Activated CD8-positive, alpha-beta memory T cell treated with anti-CD3 and anti-CD28 coated beads for 1 hour (primary cell): ENCODE results near the gene CTU2.

Experiments
- DNase-seq, 2 donors: peaks; one replicate each; pipeline ENCODE4 v3.0.0-alpha.2; 2020; ENCODE audit warnings: low read depth in 1 of 2; ENCODE audit errors: extremely low read depth in 1 of 2

CTU2 gene

DNA sequence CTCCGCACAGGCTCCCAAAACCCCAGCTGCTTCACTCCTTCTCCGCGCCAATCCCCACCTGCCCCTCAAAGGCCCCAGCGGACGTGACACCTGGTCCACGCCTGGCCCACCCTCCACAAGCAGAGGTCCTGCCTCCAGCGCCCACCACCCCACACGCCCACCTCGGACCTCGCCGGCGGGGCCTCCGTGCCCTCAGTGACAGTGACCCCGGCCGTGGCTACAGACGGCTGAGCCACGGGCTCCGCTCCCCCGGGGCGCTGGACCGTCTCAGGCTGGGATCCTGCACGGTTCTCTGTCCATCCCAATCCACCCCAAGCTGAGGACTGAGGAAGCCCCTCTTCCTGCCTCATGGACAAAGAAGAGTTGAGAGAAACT is 53.7 kb downstream of the CTU2 start:
- DNase-seq, result no peak

DNA sequence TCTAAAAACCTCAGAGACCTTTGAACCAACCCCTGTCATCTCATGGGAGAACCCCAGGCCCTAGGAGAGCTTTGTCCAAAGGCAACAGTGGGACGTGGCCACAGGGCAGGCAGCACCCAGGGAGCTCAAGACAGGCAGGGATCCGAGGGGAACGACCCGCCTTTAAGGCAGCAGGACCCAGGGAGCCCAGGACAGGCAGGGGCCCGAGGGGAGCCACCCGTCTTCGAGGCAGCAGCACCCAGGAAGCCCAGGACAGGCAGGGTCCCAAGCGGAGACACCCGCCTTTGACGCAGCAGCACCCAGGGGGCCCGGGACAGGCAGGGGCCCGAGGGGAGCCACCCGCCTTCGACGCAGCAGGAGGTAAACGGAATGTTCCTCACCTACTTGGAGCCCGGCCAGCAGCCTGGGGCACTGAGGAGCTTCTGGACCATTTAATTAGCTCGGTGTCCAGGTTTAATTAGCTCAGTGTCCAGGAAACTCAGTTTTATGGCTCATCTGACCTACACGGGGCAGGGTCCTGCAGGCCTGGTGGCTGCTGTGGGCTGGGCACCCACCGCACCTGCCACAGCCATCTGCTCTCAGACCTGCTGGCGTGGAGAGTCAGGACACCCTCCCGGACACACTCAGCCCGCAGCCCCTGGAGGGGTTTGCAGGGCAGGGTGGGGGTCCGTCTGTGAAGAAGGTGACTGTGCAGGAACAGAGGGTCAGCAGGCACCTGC is 54.3 kb downstream of the CTU2 start:
- no peak for DNase-seq

DNA sequence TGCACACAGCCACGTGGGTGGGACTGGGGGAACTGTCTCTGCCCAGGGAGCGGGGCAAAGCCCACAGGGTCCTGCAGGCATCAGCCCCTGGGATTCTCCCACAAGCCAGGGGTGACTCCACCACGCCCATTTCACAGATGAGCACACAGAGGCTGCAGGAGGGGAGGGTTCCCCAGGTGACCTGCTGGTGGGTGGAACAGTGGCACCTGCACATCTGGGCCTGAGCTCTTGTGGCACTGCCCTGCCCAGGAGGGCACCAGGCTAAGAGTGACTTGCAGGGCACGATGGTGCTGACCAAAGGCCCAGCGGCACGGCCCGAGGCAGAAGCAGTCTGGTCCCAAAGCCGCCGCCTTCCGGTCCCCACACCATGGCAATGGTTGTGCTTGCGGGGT is 54.8 kb downstream of the CTU2 start:
- DNase-seq, result no peak

DNA sequence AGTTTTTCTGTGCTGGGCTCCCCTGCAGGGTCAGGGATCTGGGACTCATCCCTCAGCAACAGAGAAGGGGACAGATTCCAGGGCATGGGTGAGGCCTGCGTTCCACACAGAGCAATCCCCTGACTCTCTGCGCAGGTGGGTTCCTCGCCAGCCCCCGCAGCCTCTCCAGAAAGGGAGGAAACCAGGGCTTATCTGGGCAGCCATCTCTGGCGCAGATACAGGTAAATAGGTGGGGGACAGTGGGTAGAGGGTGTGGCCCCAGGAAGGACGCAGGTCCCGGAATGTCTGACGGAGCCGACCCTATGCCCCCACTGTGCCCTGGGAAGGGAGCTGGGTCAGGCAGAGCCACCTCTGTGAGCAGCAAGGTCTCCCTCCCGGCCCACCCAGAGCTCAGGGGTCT is 55.5 kb downstream of the CTU2 start:
- no peak for DNase-seq

DNA sequence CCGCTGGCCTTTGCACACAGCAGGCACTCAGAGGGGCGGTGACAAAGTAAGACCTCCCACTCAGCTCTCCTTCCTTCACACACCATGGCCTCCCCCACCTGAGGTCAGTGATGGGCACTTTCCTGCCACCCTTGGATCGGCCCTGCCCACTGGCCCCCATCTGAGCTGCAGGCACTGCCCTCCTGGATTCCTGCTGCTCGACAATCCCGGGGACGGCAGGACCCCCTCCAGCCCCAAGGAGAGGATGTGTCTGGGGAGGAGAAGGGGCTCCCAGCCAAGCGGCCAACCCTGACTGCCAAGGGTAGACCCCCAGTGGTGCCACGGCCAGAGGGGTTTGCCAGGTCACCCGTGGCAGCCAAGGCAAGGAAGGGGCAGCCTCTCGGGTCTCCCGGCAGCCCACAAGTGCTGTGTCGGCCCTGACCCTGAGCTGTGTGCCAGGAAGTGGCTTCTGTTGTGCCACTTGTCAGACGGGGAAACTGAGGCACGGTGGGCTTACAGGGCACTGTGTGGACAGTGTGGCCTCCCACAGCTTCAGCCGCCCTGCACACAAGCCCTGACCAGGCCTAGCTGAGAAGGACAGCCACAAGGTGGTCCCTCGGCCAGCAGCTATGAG is 56.1 kb downstream of the CTU2 start:
- DNase-seq, result no peak

DNA sequence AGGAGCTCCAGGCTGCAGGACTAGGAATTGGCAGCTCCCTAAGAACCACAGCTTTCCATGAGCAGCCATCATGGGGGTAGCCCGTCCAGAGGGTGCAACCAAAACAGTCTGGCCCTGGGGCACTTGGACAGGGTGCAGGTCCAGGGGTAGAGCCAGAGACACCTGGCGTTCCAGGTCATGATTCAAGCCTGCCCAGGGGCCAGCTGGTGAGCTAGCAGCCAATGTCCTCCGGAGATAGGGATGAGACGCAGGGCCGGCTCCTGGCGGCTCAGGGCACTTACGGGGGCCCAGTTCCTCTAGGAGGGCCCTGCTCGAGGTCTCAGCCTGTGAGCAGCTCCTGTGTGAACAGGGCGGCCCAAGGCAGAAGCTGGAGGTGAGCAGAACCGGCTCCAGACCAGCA is 56.6 kb downstream of the CTU2 start:
- DNase-seq, result no peak

DNA sequence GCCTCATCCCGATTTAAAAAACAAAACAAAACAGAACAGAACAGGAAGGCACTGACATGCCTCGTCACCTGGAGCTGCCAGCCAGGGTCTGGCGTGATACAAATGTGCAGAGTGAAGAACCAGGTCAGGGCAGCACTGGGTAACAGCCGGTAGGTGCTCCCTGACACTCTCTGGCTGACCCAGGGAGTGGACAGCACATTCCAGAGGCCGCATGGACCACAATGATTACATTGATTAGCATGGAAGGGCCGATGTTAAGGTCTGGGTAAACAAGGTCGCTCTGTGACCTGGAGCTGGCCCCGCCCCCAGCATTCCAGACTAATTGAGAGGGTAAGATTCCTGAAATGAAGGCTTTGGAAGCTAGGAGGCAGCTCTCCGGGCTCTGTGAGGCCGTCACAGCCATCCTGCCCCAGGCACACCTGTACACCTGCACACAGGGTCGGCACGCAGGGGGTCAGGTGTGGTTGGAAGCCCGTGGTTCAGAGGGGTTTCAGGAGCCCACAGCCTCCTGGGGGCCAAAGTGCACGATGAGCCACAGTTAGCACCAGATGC is 57.3 kb downstream of the CTU2 start:
- no peak for DNase-seq

DNA sequence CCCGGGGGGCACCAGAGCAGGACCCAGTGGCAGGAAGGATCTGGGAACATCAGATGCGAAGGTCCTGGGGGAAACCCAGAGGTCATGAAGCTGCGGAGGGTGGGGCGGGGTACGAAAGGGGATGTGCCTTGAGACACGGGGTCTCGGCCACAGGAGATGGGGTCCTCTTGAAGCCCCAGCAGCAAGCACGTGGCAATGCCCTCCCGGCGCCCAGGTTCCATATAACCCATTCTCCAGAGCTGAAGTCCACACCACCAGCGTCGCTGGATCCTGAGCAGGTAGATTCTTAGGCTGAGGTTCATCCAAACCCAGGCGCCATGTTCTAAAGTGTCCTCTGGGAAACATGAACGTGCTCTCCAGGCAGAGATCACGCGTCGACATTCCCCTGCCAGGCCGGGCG is 57.8 kb downstream of the CTU2 start:
- DNase-seq, result no peak

DNA sequence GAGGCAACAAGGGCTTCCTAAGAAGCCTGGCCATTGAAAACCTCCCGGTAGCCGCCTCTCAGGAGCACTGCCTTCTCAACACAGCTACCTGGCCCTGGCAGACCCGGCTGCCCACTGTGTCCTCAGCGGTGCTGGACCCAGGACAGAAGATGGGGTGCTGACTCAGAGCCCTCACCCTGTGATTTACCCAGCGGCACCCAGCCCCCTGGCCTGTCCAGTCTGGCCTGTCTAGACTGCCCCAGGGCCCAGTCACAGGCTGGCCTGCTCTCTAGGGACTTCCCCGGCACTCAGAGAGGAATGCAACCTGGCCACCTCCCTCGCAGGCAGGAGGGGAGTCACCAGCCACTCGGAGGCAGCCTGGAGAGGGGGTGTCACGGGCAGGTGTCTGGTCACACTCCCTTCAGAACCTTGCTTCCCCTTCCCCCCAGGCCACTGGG is 58.6 kb downstream of the CTU2 start:
- DNase-seq, result no peak
